Heart left ventricle (tissue), 13 donors: Measurements from ENCODE around the gene CETN2.

ENCODE experiments used
- CTCF ChIP-seq, 12 donors: fragments of 200-600 bp; sonication (generic) in 4 of 12; IDR thresholded peaks; one replicate each; pipeline versions ENCODE4 v1.5.0 to v1.8.0; 2018 to 2022; ENCODE audit warnings: antibody characterized with exemption in 12 of 12, mild to moderate bottlenecking in 5 of 12
- POLR2A ChIP-seq, 2 donors: fragments of 450-650 bp; IDR thresholded peaks; one replicate each; pipeline ENCODE4 v1.6.1; 2017; ENCODE audit warnings: antibody characterized with exemption in 2 of 2, mild to moderate bottlenecking in 2 of 2, moderate library complexity in 2 of 2
- donor health status: ischemic (EF 13 %, LVEDD 7.1; RV severe dilation, severe dysfunction).
- donor health status: DM: no; HTN: yes; CAD: no.
- donor health status: DM: no; HTN: no; CAD: no.
- donor health status: ischemic (EF 25% LVEDD 6.9; RV normal size, moderate dysfunction).
- donor health status: ischemic (EF 25% LVEDD 5.7; RV mildly dilated, moderate dysfunction).
- donor health status: ischemic (EF 35%, LVEDD 5.7; RV mildly dilated, moderate dysfunction).
- donor health status: nonischemic (EF 11% LVEDD 7.7; RV severe dilation, severe dysfunction).
- donor health status: DM: yes; HTN: yes; CAD: no.
- donor health status: PGD.
- donor health status: ischemic (EF 29% LVEDD 5.4; RV normal size, mild dysfunction).
- donor health status: nonischemic (EF 23%, LVEDD 6.1; RV moderate dilation, normal function).

- TF ChIP-seq CTCF (IDR thresholded peaks at IDR 0.05) (no peak), POLR2A (IDR thresholded peaks at IDR 0.05) (no peak)
These were observed 42.8 kb upstream of the CETN2 start for GRCh38 chrX:152873361-152873760.
